AG04449 (cell line): ENCODE data around the gene IL17D.
A peak's percentile ranks its signal among the peaks of the same experiment; 100 is the strongest.

Experiments
- CTCF ChIA-PET: fragments of 350-600 bp; formaldehyde crosslinking; extraction: SDS; loops from one replicate; lab custom pipeline; 2021; ENCODE audit warnings: antibody characterized with exemption; lab: Yijun Ruan, JAX
- POLR2A ChIA-PET: fragments of 400-600, 350-600 bp; formaldehyde crosslinking; extraction: SDS; loops from one replicate; lab custom pipeline; 2020; ENCODE audit warnings: antibody characterized with exemption, inconsistent platforms; lab: Yijun Ruan, JAX
- DNase-seq: peaks from one replicate; pipeline ENCODE4 v3.0.0-alpha.2; 2010; ENCODE audit warnings: low read depth, low spot score
- H3K4me3 ChIP-seq: 2 replicates; pipeline ENCODE4 v1.5.1; 2011; ENCODE audit warnings: low read depth, mild to moderate bottlenecking, control low read depth, low read length
- CTCF ChIP-seq: IDR thresholded peaks from one replicate; pipeline ENCODE4 v1.5.1; 2011; ENCODE audit warnings: mild to moderate bottlenecking, moderate library complexity, low read length, control low read depth, inconsistent platforms; ENCODE audit not compliant: insufficient read depth; ENCODE audit errors: missing control alignments

IL17D gene, protein sequence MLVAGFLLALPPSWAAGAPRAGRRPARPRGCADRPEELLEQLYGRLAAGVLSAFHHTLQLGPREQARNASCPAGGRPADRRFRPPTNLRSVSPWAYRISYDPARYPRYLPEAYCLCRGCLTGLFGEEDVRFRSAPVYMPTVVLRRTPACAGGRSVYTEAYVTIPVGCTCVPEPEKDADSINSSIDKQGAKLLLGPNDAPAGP

DNA sequence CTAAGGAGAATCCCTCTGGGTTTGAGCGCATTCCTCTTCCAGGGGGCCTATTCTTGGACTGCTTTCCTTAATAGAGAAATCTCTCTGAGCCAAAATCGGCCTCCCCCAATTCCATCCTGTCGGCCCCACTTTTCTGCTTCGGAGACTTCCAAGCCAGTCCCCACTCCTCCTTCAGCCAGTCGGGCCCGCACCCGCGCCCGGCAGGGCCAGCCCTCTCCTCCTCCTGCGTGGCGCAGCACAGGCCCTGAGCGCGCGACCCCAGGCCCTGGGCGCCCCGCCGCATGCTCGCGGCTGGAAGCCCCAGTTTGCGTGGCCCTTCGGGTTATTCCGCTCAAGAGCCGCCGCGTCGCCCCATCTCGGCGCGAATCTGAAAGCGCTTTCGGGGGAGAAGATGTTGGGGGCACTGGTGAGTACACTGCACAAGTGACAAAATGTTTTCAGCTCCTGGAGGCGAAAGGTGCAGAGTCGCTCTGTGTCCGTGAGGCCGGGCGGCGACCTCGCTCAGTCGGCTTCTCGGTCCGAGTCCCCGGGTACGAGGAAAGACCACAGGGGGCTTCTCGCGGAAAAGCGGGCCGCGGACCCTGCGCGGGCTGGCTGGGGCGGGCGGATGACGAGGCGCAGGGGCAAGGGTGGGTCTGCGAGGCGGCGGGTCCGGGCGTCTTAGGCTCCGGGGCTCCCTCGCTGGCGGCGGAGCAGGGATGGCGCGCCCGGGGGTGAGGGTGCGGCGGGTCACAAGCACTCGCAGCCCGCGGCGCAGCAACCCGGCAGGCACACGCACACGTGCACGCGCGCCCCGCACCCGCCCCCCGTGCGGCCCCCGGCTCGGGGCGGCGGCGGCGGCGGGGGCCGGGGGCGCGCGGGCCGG, at the start of gene IL17D:
Gene IL17D (plus strand): TSS at position 785 of the 865 bp plus-strand sequence. CDS start 303 bp downstream, outside the sequence.
- ChIA-PET CTCF (interaction anchor here (0.7 to 2.7 kb wide), 18 partner anchors 8 to 577 kb away, joined by 3 to 21 read pairs (median 4); no protein-coding TSS in a partner anchor), POLR2A (interaction anchor here (0.6 kb wide), 2 partner anchors 75 to 169 kb away, joined by 3 read pairs; no protein-coding TSS in a partner anchor)
- H3K4me3 ChIP-seq, result peak within 1 kb of the TSS; percentile 66
- DNase-seq, result no peak
- TF ChIP-seq CTCF, result no peak

DNA sequence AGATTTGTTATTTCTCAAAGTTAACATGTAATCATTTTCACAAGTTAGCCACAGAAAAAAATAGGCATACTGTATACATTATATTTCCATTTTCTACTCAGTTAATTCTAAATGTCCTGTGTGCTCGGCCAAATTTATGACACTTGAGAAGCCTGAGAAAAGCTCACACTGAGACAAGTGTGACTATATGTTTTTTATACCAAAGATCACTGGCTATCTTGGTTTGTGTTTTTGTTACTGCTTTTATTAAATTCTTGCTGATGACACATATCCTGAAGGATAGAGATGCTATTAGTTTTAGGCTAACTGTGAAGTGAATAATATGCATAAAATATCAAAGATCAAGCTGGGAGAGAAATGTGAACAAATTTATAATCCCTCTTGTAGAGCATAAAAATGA, 49.3 kb upstream of the IL17D start:
- CTCF ChIA-PET, result no interaction called here
- no peak overlapping the region for H3K4me3 ChIP-seq
- no peak for TF ChIP-seq CTCF
- POLR2A ChIA-PET, result no interaction called here
- DNase-seq, result peak; percentile 1

GRCh38 chr13:20658451-20659040, 45.0 kb upstream of the IL17D start:
- POLR2A ChIA-PET, result no interaction called here
- no peak for TF ChIP-seq CTCF
- no peak for DNase-seq
- CTCF ChIA-PET, result interaction anchor here (0.7 kb wide), 1 partner anchor 210 kb away, joined by 3 read pairs; no protein-coding TSS in a partner anchor
- no peak overlapping the region for H3K4me3 ChIP-seq

DNA sequence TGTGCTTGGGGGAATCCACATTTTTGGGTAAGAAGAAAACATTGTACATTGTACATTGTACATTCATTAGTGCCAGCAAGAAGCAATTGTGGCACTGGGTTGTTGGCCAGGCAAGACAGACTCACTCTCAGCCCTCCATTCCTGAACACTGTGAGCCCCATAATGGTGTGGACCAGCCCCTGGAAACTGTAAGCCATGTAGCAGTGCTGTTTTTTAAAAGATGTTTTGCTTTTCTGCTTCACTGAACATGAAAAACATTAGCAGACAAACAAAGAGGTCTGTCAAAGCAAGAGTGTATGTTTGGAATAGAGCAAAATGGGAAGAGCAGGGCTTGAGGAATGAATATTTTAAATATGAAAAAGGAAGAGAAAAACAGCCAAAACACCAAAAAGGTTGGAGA, 39.1 kb upstream of the IL17D start:
- CTCF ChIA-PET, result interaction anchor here (1.2 kb wide), 1 partner anchor 45 kb away, joined by 4 read pairs; no protein-coding TSS in a partner anchor
- TF ChIP-seq CTCF, result no peak
- no peak overlapping the region for H3K4me3 ChIP-seq
- no peak for DNase-seq
- POLR2A ChIA-PET, result no interaction called here

DNA sequence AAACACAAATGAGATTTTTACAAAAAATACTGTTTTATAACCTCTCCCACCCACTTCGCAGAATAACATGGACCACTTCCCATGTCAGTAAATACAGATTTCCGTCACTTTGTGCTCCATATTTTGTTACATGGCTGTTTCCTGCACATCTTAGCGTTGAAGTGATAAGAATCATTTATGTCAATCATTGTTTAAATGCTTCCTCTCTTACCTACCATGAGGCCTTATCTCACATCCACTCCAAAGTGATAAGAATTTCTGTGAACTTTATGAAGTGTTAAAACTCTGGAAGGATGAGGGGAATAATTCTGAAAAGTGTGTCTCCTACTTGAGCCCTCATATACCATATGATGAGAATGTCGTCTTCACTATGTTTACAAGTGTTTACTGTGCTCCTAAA, 36.6 kb upstream of the IL17D start:
- no peak overlapping the region for H3K4me3 ChIP-seq
- ChIA-PET CTCF (no interaction called here), POLR2A (no interaction called here)
- no peak for TF ChIP-seq CTCF
- DNase-seq, result no peak

DNA sequence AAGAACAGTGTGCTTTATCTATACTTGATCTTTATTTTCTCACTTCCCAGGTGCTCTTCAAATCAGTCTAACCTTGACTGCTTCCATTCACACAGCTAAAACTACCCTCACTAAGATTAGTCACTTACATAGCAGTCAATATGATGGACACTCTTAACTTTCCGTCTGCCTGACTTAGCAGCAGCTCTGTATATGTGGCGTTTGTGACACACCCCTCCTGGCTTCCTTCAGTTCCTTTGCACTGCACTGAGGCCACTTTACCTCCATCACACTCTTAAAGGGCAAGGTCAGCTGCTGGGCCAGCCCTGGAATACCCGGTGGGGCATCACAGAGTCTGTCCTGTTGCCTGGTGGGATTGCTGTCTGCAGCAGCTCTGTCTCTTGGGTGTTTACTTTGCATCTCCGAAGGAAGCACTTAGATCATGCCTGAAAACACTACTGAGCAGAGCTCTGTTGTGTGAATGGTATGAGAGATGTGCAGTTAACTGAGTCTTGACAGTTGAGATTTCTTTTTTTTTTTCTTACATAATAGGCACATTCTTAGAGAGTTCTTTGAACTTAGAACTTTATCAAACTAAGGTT, 35.6 kb upstream of the IL17D start:
- POLR2A ChIA-PET, result no interaction called here
- CTCF ChIA-PET, result interaction anchor here (1.0 kb wide), 1 partner anchor 12 kb away, joined by 3 read pairs; no protein-coding TSS in a partner anchor
- TF ChIP-seq CTCF, result no peak
- no peak overlapping the region for H3K4me3 ChIP-seq
- DNase-seq, result no peak
